Heart left ventricle (tissue), 13 donors: Measurements from ENCODE around the gene LUZP2.

Experiments
- POLR2A ChIP-seq, 2 donors: fragments of 450-650 bp; IDR thresholded peaks; one replicate each; pipeline ENCODE4 v1.6.1; 2017; ENCODE audit warnings: antibody characterized with exemption in 2 of 2, mild to moderate bottlenecking in 2 of 2, moderate library complexity in 2 of 2
- TF ChIP-seq, protein P1 (sequence below), 12 donors: fragments of 200-600 bp; sonication (generic) in 4 of 12; IDR thresholded peaks; one replicate each; pipeline versions ENCODE4 v1.5.0 to v1.8.0; 2018 to 2022; ENCODE audit warnings: antibody characterized with exemption in 12 of 12, mild to moderate bottlenecking in 5 of 12
- donor health status: ischemic (EF 13 %, LVEDD 7.1; RV severe dilation, severe dysfunction).
- donor health status: DM: no; HTN: yes; CAD: no.
- donor health status: DM: no; HTN: no; CAD: no.
- donor health status: ischemic (EF 25% LVEDD 6.9; RV normal size, moderate dysfunction).
- donor health status: ischemic (EF 25% LVEDD 5.7; RV mildly dilated, moderate dysfunction).
- donor health status: ischemic (EF 35%, LVEDD 5.7; RV mildly dilated, moderate dysfunction).
- donor health status: nonischemic (EF 11% LVEDD 7.7; RV severe dilation, severe dysfunction).
- donor health status: DM: yes; HTN: yes; CAD: no.
- donor health status: PGD.
- donor health status: ischemic (EF 29% LVEDD 5.4; RV normal size, mild dysfunction).
- donor health status: nonischemic (EF 23%, LVEDD 6.1; RV moderate dilation, normal function).

DNA sequence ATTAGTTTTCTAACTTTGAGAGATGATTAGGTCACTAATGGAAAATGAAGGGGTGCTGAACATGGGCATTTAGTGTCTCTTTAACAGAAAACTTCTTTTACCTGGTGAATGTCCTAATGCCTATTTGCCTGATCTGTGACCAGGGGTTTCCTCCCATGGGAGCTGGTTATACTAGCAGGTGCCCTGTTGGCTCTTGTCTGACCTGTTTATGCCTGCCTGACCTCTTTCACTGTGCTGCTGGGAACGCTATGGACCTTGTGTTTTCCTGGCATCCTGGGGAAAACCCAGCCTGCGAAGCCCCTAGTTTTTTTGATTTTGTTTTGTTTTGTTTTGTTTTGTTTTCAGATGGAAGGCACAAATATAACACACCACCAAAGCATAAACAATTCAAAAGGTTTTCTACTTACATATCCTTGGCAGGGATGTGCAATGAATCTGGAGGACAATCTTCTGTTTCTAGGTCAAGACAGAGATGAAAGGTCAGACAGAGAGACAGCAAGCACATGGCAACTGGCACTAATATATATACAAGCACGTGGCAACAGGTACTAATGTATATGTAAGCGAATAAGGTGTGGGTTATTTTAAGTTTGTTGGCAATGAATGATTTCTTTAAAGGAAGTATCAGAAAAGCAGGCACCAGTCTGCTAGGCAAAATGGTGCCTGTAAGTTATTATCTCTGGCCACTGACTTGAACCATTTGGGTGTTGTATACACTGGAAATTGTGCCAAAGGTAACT, 390.2 kb downstream of the LUZP2 start:
- TF ChIP-seq, protein P1, sequence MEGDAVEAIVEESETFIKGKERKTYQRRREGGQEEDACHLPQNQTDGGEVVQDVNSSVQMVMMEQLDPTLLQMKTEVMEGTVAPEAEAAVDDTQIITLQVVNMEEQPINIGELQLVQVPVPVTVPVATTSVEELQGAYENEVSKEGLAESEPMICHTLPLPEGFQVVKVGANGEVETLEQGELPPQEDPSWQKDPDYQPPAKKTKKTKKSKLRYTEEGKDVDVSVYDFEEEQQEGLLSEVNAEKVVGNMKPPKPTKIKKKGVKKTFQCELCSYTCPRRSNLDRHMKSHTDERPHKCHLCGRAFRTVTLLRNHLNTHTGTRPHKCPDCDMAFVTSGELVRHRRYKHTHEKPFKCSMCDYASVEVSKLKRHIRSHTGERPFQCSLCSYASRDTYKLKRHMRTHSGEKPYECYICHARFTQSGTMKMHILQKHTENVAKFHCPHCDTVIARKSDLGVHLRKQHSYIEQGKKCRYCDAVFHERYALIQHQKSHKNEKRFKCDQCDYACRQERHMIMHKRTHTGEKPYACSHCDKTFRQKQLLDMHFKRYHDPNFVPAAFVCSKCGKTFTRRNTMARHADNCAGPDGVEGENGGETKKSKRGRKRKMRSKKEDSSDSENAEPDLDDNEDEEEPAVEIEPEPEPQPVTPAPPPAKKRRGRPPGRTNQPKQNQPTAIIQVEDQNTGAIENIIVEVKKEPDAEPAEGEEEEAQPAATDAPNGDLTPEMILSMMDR (IDR thresholded peaks at IDR 0.05) = no peak
- TF ChIP-seq POLR2A (IDR thresholded peaks at IDR 0.05) = no peak
